HepG2 (cell line): ENCODE measurements around the gene SLC2A6. TPM values are rescaled to one million over a fixed set of nuclear protein-coding genes. Genes with fewer than 3 reads are reported as not detected.

ENCODE experiments used
- EED ChIP-seq: sonication (generic); formaldehyde crosslinking; IDR thresholded peaks from 2 replicates; pipeline ENCODE4 v1.5.0; 2020; ENCODE audit warnings: mild to moderate bottlenecking, missing genetic modification reagents
- GZF1 ChIP-seq: sonication (generic); formaldehyde crosslinking; IDR thresholded peaks from 2 replicates; pipeline ENCODE4 v1.5.1; 2020; ENCODE audit warnings: mild to moderate bottlenecking, missing genetic modification reagents
- HDAC2 ChIP-seq: sonication (generic); formaldehyde crosslinking; IDR thresholded peaks from 2 replicates; pipeline ENCODE4 v1.4.0; 2020; ENCODE audit warnings: missing genetic modification reagents
- RFXAP ChIP-seq: sonication (generic); formaldehyde crosslinking; IDR thresholded peaks from 2 replicates; pipeline ENCODE4 v1.4.0; 2020; ENCODE audit warnings: missing genetic modification reagents, borderline replicate concordance
- SALL1 ChIP-seq: sonication (generic); formaldehyde crosslinking; IDR thresholded peaks from 2 replicates; pipeline ENCODE4 v1.8.0; 2022; ENCODE audit warnings: mild to moderate bottlenecking, missing genetic modification reagents
- SNAPC4 ChIP-seq: sonication (generic); formaldehyde crosslinking; IDR thresholded peaks from 2 replicates; pipeline ENCODE4 v1.4.0; 2020; ENCODE audit warnings: mild to moderate bottlenecking, missing genetic modification reagents
- TFDP1 ChIP-seq: IDR thresholded peaks from 2 replicates; pipeline ENCODE4 v1.6.1; 2016; ENCODE audit warnings: missing compliant biosample characterization, missing genetic modification reagents, borderline replicate concordance
- THAP11 ChIP-seq: IDR thresholded peaks from 2 replicates; pipeline ENCODE4 v1.6.1; 2016; ENCODE audit warnings: missing biosample characterization, missing genetic modification reagents
- ZBTB40 ChIP-seq, 2 experiments: fragments of 450-650 bp in 1 of 2; sonication (generic) in 1 of 2; formaldehyde crosslinking in 1 of 2; IDR thresholded peaks; 2 replicates each; pipeline versions ENCODE4 v1.6.1 to v1.8.0; 2016 to 2022; ENCODE audit warnings: antibody characterized with exemption in 1 of 2, mild to moderate bottlenecking in 1 of 2, missing genetic modification reagents in 1 of 2
- ZNF788 ChIP-seq: sonication (generic); formaldehyde crosslinking; IDR thresholded peaks from 2 replicates; pipeline ENCODE4 v1.5.0; 2020; ENCODE audit warnings: mild to moderate bottlenecking, missing genetic modification reagents, borderline replicate concordance
- polyA plus RNA-seq, 8 experiments: library from polyadenylated mRNA; depleted of rRNA in 3 of 8; stranded (reverse) in 7 of 8; unstranded in 1 of 8; fragments of >200 nt; fragmentation: Illumina TruSeq in 4 of 8; extraction: Trizol in 4 of 8; gene quantifications; 2 replicates each; pipeline versions ENCODE4 v1.2.1 to v1.2.3, GENCODE V29; 2011 to 2016; ENCODE audit warnings: low read depth in 4 of 8, missing spikeins in 1 of 8, mixed read lengths in 1 of 8; ENCODE audit not compliant: insufficient read depth in 1 of 8
- total RNA-seq, 5 experiments: library from RNA; depleted of rRNA; stranded (reverse); fragments of >200 nt; fragmentation: Illumina TruSeq; extraction: Trizol; gene quantifications; 2 replicates each; pipeline ENCODE4 v1.2.3, GENCODE V29; 2016; ENCODE audit warnings: low read depth in 1 of 5
- TF ChIP-seq, protein P1 (sequence below): IDR thresholded peaks from 2 replicates; pipeline ENCODE4 v1.6.1; 2016; ENCODE audit warnings: low read depth, borderline replicate concordance

The SLC2A6 gene
- total and polyA plus RNA-seq, 2 of the 13 experiments (the other 11 are each of a cell fraction or from before 2014, with no cell fraction given), result 4.1 to 15.0 TPM

DNA sequence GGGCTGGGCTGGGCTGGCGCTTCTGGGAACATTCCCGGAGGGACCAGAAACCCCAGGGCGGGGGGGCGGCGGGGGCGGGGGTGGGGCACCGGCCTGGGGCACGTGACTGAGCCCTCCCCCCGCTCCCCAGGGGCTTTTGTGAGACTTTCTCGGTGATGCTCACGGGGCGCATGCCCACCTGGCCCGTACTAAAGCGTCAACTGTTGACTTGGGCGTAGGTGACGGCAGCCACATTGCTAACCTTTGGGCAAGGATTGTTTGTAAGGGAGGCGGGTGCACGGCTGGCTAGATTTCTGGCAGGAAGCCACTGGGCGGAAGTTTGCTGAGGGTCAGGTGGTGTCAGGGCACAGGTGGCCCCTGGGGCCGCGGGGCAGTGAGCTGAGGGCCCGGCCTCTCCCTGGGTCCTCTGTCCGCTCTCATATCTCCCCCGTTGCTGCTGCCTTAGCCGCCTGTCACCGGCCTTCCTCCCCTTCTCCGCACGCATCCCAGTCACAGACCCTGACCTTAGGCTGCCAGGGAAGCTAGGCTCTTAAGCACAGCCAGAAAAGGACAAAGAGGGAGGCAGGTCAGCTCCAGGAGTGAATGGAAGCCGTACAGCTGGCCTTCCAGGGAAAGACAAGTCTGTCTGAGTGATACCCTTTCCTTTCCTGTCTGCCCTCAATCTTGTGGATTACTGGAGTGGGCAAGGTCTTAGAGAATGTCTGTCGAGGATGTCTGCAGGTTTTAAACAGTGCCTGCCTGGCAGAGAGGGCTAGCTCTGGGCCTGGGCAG, 18.3 kb downstream of the SLC2A6 start (continued):
- TF ChIP-seq SNAPC4 (CRISPR knock-in tag), result no peak
- peak; percentile 80 for TF ChIP-seq THAP11 (CRISPR knock-in tag)
- peak; percentile 93; the same call in 1 of the 2 replicates for TF ChIP-seq ZNF788 (CRISPR knock-in tag)
- peak; percentile 36; the same call in 1 of the 2 replicates for TF ChIP-seq RFXAP
- TF ChIP-seq TFDP1 (CRISPR knock-in tag), result peak; percentile 41; the same call in 1 of the 2 replicates
- 0 out of 2 replicates have a peak, but pooled peaks have one; percentile 27 for TF ChIP-seq EED (CRISPR knock-in tag)
- TF ChIP-seq GZF1 (CRISPR knock-in tag), result no peak
- peak; percentile 79 for TF ChIP-seq SALL1 (CRISPR knock-in tag)
- no peak for TF ChIP-seq ZBTB40 (IDR thresholded peaks at IDR 0.05)
- peak; percentile 76; the same call in 1 of the 2 replicates for TF ChIP-seq ZBTB40 (CRISPR knock-in tag; IDR thresholded peaks at IDR 0.05)
- TF ChIP-seq HDAC2, result peak; percentile 87
- TF ChIP-seq, protein P1, sequence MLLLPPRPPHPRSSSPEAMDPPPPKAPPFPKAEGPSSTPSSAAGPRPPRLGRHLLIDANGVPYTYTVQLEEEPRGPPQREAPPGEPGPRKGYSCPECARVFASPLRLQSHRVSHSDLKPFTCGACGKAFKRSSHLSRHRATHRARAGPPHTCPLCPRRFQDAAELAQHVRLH (CRISPR knock-in tag), result no peak
